HG02981 (cell line): ENCODE measurements around the gene POLK.
"Not testable (repeated sequence)": the region's sequence is repeated elsewhere in the genome, so short reads cannot be mapped to it uniquely, and the experiment has no call there.

Experiments used
- ATAC-seq: cut with Tn5 transposase; IDR thresholded peaks from one replicate; pipeline ENCODE4 v1.9.1; 2021; ENCODE audit warnings: mild to moderate bottlenecking, moderate library complexity; ENCODE audit not compliant: unreplicated experiment

Gene POLK

GRCh38 chr5:75510417-75510835 is 1.3 kb upstream of the POLK start:
- ATAC-seq, result no peak

GRCh38 chr5:75510836-75511434 is 756 bp upstream of the POLK start:
- peak; percentile 18 for ATAC-seq

- no peak for ATAC-seq
Observed at GRCh38 chr5:75512383-75513074, 838 bp downstream of the POLK start.

DNA sequence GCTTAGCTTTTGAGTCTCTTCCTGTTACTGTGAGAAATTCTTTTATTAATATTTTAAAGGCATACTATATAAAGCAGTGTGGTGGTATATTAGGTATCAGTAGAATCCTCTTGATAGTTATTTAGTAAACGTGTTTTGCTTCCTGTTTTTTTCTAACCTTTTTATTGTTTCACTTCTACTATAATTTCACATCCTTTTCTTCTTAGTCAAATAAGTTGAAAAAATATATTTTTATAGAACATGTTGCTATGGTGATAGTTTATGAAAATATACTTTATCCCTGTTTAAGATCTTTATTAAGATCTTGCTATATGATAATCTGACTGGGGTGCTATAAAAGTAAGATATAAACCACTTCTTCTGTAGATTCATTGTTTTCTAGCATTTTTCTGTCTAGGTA is 2.1 kb downstream of the POLK start:
- no peak for ATAC-seq

- no peak for ATAC-seq
Observed at GRCh38 chr5:75514323-75514722, 2.6 kb downstream of the POLK start.

GRCh38 chr5:75519761-75520160 is 8.1 kb downstream of the POLK start:
- ATAC-seq, result no peak

DNA sequence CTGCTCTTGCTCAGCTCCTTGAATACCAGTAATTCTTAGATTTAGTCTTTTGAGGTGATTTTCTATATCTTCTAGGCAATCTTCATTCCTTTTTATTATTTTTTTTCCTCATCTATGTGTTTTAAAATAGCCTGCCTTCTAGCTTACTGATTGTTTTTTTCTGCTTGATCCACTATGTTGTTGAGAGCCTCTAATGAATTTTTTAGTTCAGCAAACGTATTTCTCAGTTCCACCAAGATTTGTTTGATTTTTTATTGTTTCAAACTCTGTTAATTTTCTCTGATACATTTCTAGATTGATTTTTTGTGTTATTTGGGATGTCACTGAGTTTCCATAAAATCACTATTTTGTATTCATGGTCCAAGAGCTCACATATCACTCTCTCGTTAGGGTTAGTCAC is 9.5 kb downstream of the POLK start:
- ATAC-seq, result no peak

DNA sequence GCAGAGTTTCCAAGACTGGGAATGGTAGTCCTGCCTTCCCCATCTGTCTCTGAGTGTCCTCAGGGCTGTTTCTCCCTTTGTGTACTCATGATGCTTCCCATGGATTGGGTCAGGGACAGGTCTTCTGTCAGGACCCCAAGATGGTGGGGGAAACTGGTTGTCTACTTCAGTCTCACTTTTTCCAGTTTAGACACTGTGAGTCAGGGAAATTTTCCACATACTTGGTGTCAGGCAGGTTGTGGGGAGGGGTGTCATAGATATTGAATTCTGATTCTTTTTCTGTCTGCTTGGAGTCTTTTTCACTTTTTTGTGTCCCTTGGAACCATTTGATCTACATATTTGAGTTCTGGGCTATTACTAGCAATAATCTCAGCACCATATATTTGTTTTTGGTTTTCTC is 10.3 kb downstream of the POLK start:
- ATAC-seq, result no peak

DNA sequence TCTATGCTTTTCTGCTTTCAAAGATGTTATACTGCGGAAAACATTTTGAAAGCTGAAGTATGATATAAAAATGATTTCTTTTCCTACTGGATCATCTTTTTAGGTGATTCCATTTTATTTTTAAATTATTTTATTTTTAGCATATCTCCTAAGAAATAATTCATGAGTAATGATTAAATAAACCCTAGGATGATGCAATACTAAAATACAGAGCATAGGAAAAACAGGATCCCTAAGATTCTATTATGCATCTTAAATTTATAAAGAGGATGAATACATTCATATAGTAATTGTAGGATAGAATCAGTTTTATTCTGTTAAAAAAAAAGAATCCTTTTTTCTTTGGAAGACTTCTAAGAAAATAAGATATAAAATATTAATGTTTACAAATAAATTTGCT is 10.9 kb downstream of the POLK start:
- no peak for ATAC-seq

DNA sequence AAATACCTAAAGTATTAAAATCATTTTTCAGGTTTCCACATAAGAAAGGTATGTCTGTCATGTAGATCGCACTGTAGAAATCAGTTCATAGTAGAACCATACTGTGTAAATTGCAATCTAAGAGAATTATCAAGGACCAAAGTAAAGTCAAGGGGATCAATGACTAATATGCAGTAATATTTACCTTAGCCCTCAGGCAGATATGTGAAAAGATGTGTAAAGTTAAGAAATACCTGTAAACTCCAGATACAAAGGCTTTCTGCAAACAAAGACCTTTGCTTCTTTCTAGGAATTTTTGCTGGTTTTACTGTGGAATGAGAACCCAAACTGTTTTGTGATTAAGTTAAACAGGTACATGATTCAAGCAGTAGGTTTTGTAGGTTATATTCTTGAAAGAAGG is 11.6 kb downstream of the POLK start:
- ATAC-seq, result no peak

GRCh38 chr5:75524071-75524470 is 12.4 kb downstream of the POLK start:
- ATAC-seq, result peak; percentile 75

DNA sequence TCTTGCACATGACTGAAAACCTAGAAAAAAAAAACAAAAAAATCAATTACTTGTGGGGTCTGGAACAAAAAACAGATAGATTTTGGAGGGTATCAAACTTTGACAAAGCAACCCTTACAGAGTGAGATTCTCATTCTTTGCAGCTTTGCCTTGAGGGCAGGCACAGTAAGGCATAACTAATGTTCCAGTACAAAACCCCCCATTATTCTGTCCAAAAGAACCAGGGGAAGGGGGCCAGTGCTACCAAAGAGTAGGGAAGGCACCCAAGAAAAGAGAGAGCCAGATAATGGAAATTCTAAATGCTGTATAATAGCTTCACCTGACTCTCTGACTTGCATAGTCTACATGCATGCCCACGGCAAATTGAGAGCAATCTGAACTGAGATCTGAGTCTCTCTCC is 12.9 kb downstream of the POLK start:
- no peak for ATAC-seq

DNA sequence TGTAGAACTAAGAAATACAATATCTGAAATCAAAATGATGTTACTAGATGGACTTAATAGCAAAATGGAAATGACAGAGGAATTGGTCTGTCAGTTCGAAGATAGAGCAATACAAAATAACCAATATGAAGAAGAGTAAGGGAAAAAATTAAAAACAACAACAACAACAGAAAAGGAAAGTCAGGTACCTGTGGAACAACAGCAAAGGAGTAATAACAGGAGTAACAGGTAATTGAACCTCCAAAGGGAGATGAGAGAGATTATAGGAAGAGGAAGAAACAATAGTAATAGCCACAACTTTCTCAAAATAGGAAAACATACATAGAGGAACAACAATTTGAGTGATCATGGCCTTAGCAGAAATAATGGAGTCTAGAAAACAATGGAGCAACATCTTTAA is 13.7 kb downstream of the POLK start:
- no peak for ATAC-seq

DNA sequence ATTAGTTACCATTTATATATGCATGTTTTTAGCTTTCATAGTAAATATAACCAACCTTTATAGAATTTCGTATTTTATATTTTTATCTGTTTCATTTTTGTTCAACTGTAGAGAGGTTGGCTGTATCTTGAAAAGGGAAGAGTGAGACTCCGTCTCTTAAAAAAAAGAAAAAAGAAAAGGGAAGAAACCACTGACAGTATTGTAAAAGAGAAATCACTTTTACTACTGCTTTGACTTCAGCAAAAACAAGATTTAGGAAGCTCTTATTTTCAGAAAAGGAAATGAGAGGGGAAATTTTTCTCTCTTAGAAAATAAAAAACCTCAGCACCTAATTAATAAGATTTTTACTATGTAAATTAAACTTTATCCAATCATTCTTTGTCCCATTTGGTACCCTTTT is 14.4 kb downstream of the POLK start:
- ATAC-seq, result no peak

GRCh38 chr5:75529185-75529584 is 17.5 kb downstream of the POLK start:
- ATAC-seq, result no peak

- no peak for ATAC-seq
Observed at GRCh38 chr5:75532190-75532589, 20.5 kb downstream of the POLK start.

- ATAC-seq, result not testable (repeated sequence)
Observed at GRCh38 chr5:75533716-75534115, 22.0 kb downstream of the POLK start.

DNA sequence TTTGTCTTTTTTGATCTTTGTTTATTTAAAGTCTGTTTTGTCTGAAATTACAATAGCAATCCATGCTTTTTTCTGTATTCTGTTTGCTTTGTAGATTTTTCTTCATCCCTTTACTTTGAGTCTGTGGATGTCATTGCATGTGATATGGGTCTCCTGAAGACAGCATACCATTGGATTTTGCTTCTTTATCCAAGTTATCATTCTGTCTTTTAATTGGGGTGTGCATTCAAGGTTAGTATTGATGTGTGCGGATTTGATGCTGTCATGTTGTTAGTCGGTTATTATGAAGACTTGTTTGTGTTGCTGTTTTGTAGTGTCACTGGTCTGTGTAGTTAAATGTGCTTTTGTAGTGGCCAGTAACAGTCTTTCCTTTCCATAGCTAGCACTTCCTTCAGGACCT is 23.0 kb downstream of the POLK start:
- ATAC-seq, result no peak

- no peak for ATAC-seq
Observed at GRCh38 chr5:75536147-75536546, 24.5 kb downstream of the POLK start.

GRCh38 chr5:75536694-75537360 is 25.1 kb downstream of the POLK start:
- no peak for ATAC-seq

DNA sequence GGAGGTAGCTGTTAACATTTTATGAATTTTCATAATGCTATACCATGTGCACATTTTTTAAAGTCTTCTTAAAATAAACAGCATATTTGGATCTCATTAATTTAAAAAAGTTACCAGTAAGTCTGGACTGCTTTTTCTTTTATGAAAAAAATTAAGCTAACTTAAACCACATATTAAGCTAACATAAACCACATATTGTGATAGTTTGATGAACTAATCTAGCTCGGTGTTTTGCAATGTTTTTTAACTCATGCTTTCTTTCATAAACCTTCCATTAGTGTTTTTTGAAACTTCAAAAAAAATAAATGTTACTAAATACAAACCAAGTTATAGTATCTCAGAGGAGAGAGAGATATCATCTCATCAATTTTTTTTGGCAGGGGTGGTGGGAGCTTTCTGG is 26.5 kb downstream of the POLK start:
- no peak for ATAC-seq

DNA sequence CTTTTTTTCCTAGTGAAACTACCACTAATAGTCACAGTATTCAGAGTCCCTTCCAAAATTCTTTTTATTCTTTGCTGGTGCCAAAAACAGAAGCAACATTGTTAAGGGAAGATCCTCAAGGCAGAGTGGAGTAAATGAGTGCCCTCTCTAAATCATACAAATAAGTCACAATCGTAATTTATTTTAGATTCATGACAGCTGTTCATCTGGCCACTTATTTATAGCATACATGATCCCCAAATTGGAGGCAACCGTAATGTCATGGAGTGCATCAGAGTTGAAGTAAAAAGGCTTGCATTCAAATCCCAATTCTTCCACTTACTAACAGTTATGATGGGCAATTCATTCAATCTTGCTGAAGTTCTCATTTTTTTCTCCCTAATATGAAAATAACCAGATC is 33.4 kb downstream of the POLK start:
- ATAC-seq, result no peak
